Measurements from ENCODE around the gene CYP17A1.

DNA sequence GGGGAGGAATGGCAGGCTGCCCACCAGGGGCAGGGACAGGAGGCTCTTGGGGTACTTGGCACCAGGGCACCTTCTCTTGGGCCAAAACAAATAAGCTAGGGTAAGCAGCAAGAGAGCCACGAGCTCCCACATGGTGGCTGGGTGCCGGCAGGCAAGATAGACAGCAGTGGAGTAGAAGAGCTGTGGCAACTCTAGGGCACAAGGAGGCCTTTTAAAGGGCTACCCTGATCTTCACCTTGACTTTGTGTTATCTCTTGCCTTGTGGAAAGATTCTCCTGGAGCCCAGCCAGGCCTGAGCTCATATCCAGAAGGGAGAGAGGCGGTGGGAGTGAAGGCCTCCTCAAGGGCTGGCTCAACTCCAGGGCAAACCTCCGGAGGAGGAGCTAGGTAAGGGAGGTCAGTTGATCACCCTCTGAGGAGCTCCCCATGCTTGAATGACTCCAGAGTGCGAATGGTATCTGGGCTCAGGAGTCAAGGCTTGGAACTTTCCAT lies at the start of gene CYP17A1:
- TF ChIP-seq, protein P1, sequence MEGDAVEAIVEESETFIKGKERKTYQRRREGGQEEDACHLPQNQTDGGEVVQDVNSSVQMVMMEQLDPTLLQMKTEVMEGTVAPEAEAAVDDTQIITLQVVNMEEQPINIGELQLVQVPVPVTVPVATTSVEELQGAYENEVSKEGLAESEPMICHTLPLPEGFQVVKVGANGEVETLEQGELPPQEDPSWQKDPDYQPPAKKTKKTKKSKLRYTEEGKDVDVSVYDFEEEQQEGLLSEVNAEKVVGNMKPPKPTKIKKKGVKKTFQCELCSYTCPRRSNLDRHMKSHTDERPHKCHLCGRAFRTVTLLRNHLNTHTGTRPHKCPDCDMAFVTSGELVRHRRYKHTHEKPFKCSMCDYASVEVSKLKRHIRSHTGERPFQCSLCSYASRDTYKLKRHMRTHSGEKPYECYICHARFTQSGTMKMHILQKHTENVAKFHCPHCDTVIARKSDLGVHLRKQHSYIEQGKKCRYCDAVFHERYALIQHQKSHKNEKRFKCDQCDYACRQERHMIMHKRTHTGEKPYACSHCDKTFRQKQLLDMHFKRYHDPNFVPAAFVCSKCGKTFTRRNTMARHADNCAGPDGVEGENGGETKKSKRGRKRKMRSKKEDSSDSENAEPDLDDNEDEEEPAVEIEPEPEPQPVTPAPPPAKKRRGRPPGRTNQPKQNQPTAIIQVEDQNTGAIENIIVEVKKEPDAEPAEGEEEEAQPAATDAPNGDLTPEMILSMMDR (IDR thresholded peaks at IDR 0.05) = no peak
- no peak for TF ChIP-seq POLR2A (IDR thresholded peaks at IDR 0.05)
